GM20000 (cell line): ENCODE results near the gene UBE2L5.

ENCODE experiments used
- DNase-seq: peaks from one replicate; pipeline ENCODE4 v3.0.0; 2012; ENCODE audit warnings: low spot score
- CTCF ChIP-seq: IDR thresholded peaks from 2 replicates; pipeline ENCODE4 v1.5.1; 2012; ENCODE audit warnings: mild to moderate bottlenecking, control low read depth; ENCODE audit errors: extremely low read depth, missing control alignments

The UBE2L5 gene

DNA sequence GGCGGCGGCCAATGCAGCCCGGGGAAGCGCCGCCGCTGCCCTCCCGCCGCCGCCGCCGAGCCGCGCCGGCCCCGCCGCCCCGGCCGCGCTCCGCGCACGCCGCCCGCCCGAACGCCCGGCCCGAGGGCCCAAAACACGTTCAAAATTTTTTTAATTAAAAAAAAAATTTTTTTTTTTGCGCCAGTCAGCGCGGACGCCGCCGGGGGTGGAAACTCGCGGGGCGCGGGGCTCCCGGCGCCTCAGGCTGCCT, 43.0 kb downstream of the UBE2L5 start:
- DNase-seq = no peak
- TF ChIP-seq CTCF = no peak

GRCh38 chr13:30465593-30466357, 43.5 kb downstream of the UBE2L5 start, which contains the start of gene HMGB1:
TSS of gene HMGB1 (minus strand) at chr13:30465936. CDS start at chr13:30463680, 2,256 bp downstream.
- no peak for TF ChIP-seq CTCF
- DNase-seq = peak; percentile 93

DNA sequence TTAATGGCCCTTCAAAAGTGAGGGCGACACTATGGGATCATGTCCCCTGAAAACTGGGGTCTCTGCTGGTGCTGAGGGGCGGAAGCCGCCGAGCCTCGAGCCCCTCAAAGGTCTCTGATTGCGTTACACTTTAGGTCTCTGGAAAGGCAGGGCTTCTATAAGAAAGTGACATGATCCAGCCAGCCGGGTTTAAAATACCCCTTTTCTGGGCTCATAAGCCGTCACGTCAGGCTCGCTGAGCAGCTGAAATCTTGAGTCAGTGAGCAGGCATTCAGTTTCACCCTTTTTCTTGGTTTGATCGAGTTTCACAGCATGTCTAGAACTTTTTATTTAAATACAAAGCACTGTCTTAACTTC, 44.0 kb downstream of the UBE2L5 start:
- TF ChIP-seq CTCF = no peak
- no peak for DNase-seq

GRCh38 chr13:30466841-30467252, 44.6 kb downstream of the UBE2L5 start:
- no peak for TF ChIP-seq CTCF
- peak; percentile 28 for DNase-seq

- DNase-seq = no peak
- no peak for TF ChIP-seq CTCF
These were observed 51.4 kb downstream of the UBE2L5 start for GRCh38 chr13:30473675-30474074.

GRCh38 chr13:30477346-30478195, 55.3 kb downstream of the UBE2L5 start:
- DNase-seq = peak; percentile 63
- TF ChIP-seq CTCF = no peak
